ENCODE measurements around the gene GRM8.

Gene GRM8

DNA sequence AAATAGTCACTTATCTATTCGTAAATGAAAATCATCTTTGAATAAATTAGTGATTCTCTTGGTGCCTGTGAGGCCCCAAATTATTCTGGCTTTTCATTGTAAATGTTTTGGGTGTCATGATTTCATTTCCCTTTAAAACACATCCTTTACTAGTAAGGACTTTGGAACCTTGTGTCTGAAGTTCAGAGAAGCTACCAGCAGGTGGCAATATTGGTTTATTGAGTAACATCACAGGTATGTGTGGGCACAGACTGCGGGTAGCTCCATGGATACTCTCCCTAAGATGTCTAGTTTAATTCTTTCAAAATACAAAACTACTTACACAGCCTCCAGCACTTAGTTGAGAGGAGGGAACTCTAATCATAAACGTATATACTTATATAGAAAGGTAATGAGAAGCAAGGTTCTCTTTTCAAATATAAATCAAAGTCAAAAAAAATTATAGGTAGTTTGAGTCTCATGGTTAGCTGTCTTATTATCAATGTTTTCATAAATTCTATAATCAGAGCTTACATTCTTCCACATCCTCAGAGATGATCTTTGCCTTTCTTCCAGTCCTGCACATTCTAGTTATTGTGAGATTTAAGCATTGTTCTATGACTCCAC is 449.6 kb downstream of the GRM8 start:
- Histone ChIP-seq H3K4me1 (ENCODE audit: control insufficient read depth, insufficient read depth, low read length) (no peaks in the 10 kb centered on the region), H3K27ac (ENCODE audit: extremely low read depth, low read depth, low read length) (no peak overlapping the region), H3K4me3 (ENCODE audit: low read depth, low read length) (no peak overlapping the region), H3K9me3 (ENCODE audit: control insufficient read depth, insufficient read depth, low read depth, low read length) (no peaks in the 10 kb centered on the region), H3K36me3 (ENCODE audit: control insufficient read depth in 2 of 2, insufficient read depth in 1 of 2, low read length in 2 of 2) (no peaks in the 10 kb centered on the region)
- TF ChIP-seq ZNF654 (tag by site-specific recombination; IDR thresholded peaks at IDR 0.05; ENCODE audit: low read depth) (peak; percentile 76), ZNF248 (tag by site-specific recombination; IDR thresholded peaks at IDR 0.05) (no peak), MEIS1 (CRISPR knock-in tag; IDR thresholded peaks at IDR 0.05; ENCODE audit: borderline replicate concordance) (no peak)
- TF ChIP-seq, protein P1, sequence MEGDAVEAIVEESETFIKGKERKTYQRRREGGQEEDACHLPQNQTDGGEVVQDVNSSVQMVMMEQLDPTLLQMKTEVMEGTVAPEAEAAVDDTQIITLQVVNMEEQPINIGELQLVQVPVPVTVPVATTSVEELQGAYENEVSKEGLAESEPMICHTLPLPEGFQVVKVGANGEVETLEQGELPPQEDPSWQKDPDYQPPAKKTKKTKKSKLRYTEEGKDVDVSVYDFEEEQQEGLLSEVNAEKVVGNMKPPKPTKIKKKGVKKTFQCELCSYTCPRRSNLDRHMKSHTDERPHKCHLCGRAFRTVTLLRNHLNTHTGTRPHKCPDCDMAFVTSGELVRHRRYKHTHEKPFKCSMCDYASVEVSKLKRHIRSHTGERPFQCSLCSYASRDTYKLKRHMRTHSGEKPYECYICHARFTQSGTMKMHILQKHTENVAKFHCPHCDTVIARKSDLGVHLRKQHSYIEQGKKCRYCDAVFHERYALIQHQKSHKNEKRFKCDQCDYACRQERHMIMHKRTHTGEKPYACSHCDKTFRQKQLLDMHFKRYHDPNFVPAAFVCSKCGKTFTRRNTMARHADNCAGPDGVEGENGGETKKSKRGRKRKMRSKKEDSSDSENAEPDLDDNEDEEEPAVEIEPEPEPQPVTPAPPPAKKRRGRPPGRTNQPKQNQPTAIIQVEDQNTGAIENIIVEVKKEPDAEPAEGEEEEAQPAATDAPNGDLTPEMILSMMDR (tag by site-specific recombination; IDR thresholded peaks at IDR 0.05) = peak; percentile 14; the same call in 1 of the 2 replicates
- ChIA-PET POLR2A (interaction anchor here (1.5 kb wide), 1 partner anchor 589 kb away, joined by 3 read pairs; the partner anchor contains the start of gene ZNF800), CTCF (interaction anchor here (0.5 to 3.1 kb wide), 39 partner anchors 8 to 715 kb away, joined by 3 to 30 read pairs (median 4); no protein-coding TSS in a partner anchor)

DNA sequence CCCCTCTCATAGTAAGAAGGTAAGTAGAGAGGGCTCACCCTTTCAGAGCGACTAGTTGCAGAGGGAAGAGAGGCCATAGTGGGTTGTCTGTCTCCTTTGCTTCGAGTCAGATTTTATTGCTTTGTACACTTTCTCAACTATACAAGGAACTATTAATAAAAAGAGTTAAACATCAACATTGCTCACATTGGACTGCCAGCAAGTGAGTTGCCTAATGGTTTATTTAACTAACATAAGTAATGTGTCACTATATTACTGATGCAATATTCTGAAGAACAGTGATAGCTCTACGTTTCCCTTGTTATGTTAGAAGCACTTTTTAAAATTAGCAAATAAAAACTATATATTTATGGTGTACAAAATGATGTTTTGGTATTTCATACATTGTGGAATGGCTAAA is 451.0 kb downstream of the GRM8 start:
- H3K36me3 ChIP-seq (ENCODE audit: control insufficient read depth in 2 of 2, insufficient read depth in 1 of 2, low read length in 2 of 2) = no peaks in the 10 kb centered on the region
- ChIA-PET CTCF (interaction anchor here (0.7 to 2.9 kb wide), 11 partner anchors 9 to 713 kb away, joined by 3 to 30 read pairs (median 4); no protein-coding TSS in a partner anchor), POLR2A (no interaction called here)
- H3K4me1 ChIP-seq (ENCODE audit: control insufficient read depth, insufficient read depth, low read length) = no peaks in the 10 kb centered on the region
- TF ChIP-seq ZNF214 (tag by site-specific recombination; IDR thresholded peaks at IDR 0.05; ENCODE audit: borderline replicate concordance) (no peak), RBAK (tag by site-specific recombination; IDR thresholded peaks at IDR 0.05) (no peak), ZNF521 (tag by site-specific recombination; IDR thresholded peaks at IDR 0.05) (no peak), YY1 (tag by site-specific recombination; IDR thresholded peaks at IDR 0.05) (no peak), SCRT1 (tag by site-specific recombination; IDR thresholded peaks at IDR 0.05; ENCODE audit: borderline replicate concordance) (no peak), ZNF169 (tag by site-specific recombination; IDR thresholded peaks at IDR 0.05) (no peak), TCF7L2 (IDR thresholded peaks at IDR 0.05; ENCODE audit: borderline replicate concordance, low read depth, low read length) (no peak), ZNF654 (tag by site-specific recombination; IDR thresholded peaks at IDR 0.05; ENCODE audit: low read depth) (no peak), ZNF610 (tag by site-specific recombination; IDR thresholded peaks at IDR 0.05; ENCODE audit: borderline replicate concordance) (no peak)
- TF ChIP-seq, protein P2, sequence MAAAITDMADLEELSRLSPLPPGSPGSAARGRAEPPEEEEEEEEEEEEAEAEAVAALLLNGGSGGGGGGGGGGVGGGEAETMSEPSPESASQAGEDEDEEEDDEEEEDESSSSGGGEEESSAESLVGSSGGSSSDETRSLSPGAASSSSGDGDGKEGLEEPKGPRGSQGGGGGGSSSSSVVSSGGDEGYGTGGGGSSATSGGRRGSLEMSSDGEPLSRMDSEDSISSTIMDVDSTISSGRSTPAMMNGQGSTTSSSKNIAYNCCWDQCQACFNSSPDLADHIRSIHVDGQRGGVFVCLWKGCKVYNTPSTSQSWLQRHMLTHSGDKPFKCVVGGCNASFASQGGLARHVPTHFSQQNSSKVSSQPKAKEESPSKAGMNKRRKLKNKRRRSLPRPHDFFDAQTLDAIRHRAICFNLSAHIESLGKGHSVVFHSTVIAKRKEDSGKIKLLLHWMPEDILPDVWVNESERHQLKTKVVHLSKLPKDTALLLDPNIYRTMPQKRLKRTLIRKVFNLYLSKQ (tag by site-specific recombination; IDR thresholded peaks at IDR 0.05; ENCODE audit: borderline replicate concordance) = no peak
- TF ChIP-seq, protein P3, sequence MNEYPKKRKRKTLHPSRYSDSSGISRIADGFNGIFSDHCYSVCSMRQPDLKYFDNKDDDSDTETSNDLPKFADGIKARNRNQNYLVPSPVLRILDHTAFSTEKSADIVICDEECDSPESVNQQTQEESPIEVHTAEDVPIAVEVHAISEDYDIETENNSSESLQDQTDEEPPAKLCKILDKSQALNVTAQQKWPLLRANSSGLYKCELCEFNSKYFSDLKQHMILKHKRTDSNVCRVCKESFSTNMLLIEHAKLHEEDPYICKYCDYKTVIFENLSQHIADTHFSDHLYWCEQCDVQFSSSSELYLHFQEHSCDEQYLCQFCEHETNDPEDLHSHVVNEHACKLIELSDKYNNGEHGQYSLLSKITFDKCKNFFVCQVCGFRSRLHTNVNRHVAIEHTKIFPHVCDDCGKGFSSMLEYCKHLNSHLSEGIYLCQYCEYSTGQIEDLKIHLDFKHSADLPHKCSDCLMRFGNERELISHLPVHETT (tag by site-specific recombination; IDR thresholded peaks at IDR 0.05) = no peak
- H3K4me3 ChIP-seq (ENCODE audit: low read depth, low read length) = no peak overlapping the region
- H3K27ac ChIP-seq (ENCODE audit: extremely low read depth, low read depth, low read length) = no peak overlapping the region
- no peaks in the 10 kb centered on the region for H3K9me3 ChIP-seq (ENCODE audit: control insufficient read depth, insufficient read depth, low read depth, low read length)

DNA sequence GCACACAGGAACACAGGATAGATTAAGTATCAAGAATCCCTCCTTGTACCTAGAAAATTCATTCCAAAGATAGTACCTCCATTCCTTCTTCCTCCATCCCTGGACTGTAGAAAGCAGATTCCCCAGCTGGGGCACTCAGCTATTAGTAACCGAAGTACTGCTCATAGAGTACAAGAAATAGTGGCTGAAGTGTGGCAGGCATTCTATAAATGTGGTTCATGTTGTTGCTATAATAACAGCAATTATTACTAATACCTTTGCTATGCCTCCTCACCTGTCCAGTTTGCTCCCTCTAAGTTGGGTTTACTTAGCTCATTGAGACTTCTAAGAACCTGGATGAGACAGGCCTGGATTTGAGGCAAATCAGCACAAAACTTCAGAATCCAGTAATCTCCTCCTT is 453.2 kb downstream of the GRM8 start:
- H3K4me1 ChIP-seq (ENCODE audit: control insufficient read depth, insufficient read depth, low read length) = no peaks in the 10 kb centered on the region
- H3K27ac ChIP-seq (ENCODE audit: extremely low read depth, low read depth, low read length) = no peak overlapping the region
- H3K4me3 ChIP-seq (ENCODE audit: low read depth, low read length) = no peak overlapping the region
- no peaks in the 10 kb centered on the region for H3K9me3 ChIP-seq (ENCODE audit: control insufficient read depth, insufficient read depth, low read depth, low read length)
- TF ChIP-seq, protein P2 (tag by site-specific recombination; IDR thresholded peaks at IDR 0.05; ENCODE audit: borderline replicate concordance) = no peak
- TF ChIP-seq ZNF10 (tag by site-specific recombination; IDR thresholded peaks at IDR 0.05) = no peak
- CTCF ChIA-PET = interaction anchor here (0.5 to 0.9 kb wide), 4 partner anchors 308 to 648 kb away, joined by 3 to 5 read pairs (median 4); no protein-coding TSS in a partner anchor
- H3K36me3 ChIP-seq (ENCODE audit: control insufficient read depth in 2 of 2, insufficient read depth in 1 of 2, low read length in 2 of 2) = no peaks in the 10 kb centered on the region
- POLR2A ChIA-PET = no interaction called here
